Measurements from ENCODE around the gene EPB41L1.

Gene EPB41L1

GRCh38 chr20:36268440-36269342, 114.2 kb downstream of the EPB41L1 start:
- in situ Hi-C loops (cut with MboI; ENCODE audit: low sequenced_read_pairs, unreplicated experiment), result no loop called here
- DNase-seq (ENCODE audit: low spot score), result no peak
- no peak for TF ChIP-seq CTCF (IDR thresholded peaks at IDR 0.05; ENCODE audit: borderline replicate concordance, control extremely low read depth, extremely low read depth, insufficient read depth, missing control alignments)

DNA sequence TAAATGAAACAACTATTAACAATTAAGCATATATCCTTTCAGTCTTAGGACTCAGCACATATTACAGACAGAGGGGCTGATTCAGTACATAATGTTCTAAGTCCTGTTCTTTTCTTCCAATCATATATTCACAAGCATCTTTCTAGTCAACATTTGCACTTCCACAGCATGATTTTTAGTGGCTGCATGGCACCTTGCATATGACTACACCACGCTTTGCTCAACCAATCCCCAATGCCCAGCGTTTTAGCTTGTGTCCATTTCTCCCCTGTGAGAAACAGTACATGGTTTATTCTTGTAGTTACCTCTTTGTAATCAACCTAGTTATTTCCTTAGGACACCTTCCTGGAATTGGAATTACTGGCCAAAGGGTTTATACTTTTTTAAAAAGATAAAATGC, 115.0 kb downstream of the EPB41L1 start:
- no peak for TF ChIP-seq CTCF (IDR thresholded peaks at IDR 0.05; ENCODE audit: borderline replicate concordance, control extremely low read depth, extremely low read depth, insufficient read depth, missing control alignments)
- DNase-seq (ENCODE audit: low spot score), result no peak
- in situ Hi-C loops (cut with MboI; ENCODE audit: low sequenced_read_pairs, unreplicated experiment), result no loop called here

DNA sequence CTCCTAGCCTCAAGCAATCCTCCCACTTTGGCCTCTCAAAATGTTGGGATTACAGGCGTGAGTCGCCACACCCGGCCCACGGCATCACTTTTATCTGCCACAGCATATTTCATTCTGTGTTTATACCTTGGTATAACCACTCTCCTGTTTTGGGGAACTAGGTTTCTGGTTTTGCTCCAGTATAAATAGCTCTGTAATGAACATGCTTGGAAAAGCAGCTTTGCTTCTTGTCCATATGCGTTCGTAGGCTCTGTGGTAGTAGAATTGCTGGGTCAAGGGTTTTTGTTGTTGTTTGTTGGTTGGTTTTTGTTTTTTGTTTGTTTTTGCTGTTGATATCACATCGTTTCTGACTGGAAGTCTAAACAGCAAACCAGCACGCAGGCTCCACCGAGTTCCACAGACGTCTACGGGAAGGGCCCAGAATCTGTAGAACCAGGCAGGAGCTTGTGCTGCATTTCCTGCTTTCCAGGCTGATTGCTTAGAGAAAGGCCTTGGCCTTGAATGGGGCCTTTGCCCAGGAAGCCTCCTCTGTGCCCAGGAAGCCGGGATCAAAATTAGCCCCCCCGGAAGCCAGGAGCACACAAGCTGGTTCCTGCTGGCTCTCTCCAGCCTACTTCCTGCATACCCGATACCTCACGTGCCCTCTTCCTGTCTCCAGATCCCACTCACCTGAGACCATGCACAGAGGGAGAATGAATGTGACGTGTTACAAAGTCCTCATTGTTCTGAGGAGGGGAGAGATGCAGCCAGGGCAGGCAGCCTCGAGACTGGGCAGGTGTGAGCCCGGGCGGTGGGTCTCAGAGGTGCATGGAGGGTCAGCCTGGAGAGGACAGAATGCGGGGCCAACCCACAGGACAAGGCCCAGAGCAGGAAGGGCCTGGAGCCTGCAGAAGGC, 116.5 kb downstream of the EPB41L1 start:
- TF ChIP-seq CTCF (IDR thresholded peaks at IDR 0.05; ENCODE audit: borderline replicate concordance, control extremely low read depth, extremely low read depth, insufficient read depth, missing control alignments), result no peak
- peak; percentile 20 for DNase-seq (ENCODE audit: low spot score)
- in situ Hi-C loops (cut with MboI; ENCODE audit: low sequenced_read_pairs, unreplicated experiment), result no loop called here

DNA sequence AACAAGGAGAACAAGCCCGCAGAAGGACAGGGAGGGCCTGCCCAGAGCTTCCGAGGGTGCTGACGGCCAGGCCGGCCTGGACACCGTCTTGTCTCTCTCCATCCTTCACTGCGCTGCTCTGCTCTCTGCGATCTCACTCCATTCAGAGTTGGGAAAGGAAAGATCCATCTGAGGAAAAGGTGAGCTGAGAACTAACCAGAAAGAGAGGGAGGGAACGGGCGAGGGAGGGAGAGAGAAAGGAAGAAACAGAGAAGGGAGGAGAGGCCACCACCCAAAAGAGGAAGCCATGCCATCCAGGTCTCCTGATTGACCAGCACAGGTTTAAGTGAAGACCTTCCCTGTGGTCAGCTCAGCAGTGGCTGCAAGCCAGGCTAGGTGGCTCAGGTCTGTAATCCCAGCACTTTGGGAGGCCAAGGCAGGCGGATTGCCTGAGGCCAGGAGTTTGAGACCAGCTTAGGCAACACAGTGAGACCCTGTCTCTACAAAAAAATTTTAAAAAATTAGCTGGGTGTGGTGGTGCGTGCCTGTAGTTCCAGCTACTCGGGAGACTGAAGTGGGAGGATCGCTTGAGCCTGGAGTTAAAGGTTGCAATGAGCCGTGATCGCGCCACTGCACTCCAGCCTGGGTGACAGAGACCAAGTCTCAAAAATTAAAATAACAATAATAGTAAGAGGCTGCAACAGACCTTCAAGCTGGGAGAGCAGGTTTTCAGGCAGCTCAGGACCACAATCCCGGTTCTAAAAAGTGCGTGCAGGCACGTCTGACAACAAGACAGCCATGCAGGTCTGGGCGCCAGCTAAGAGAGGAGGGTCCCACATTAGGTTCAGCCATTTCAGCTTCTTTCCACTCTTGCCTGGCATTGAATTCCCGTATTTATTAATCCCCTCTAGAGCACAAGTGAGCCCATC, 117.4 kb downstream of the EPB41L1 start:
- peak; percentile 8 for DNase-seq (ENCODE audit: low spot score)
- in situ Hi-C loops (cut with MboI; ENCODE audit: low sequenced_read_pairs, unreplicated experiment), result no loop called here
- no peak for TF ChIP-seq CTCF (IDR thresholded peaks at IDR 0.05; ENCODE audit: borderline replicate concordance, control extremely low read depth, extremely low read depth, insufficient read depth, missing control alignments)

DNA sequence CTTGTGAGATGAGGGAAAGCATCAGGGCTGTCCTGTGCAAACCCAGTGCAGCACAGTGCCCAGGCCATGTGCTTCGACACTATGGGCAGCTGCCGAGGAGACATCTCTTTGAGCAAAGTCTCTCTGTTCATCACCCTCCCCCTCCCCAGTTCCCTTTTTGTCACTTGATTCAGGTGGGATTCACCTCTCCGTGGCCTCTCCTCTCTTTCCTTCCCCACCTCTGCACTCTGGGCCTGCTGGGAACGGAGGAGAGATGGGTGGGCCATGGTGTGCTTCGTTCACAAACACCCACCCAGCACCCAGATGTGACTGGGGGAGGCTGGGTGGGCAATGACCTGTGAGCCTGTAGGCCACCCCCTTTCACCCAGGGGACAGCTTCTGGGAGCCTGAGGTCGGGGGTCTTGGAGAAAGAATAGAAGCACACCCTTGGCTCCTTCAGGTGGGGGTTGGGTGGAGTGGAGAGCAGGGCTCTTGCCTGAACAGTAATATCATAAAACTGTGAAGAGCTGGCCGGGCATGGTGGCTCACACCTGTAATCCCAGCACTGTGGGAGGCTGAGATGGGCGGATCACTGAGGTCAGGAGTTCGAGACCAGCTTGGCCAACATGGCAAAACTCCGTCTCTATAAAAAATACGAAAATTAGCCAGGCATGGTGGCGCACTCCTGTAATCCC, 118.1 kb downstream of the EPB41L1 start:
- TF ChIP-seq CTCF (IDR thresholded peaks at IDR 0.05; ENCODE audit: borderline replicate concordance, control extremely low read depth, extremely low read depth, insufficient read depth, missing control alignments), result no peak
- in situ Hi-C loops (cut with MboI; ENCODE audit: low sequenced_read_pairs, unreplicated experiment), result no loop called here
- peak; percentile 16 for DNase-seq (ENCODE audit: low spot score)
